ACC112 (cell line): ENCODE results near the gene GNAS-AS1.

Experiments
- H2AFZ ChIP-seq: fragments of 200-600 bp; sonication (generic); one replicate; pipeline ENCODE4 v1.6.0; 2017; ENCODE audit warnings: antibody characterized with exemption, low read length; ENCODE audit not compliant: unreplicated experiment
- H3K27ac ChIP-seq: fragments of 200-600 bp; sonication (generic); 2 replicates; pipeline ENCODE4 v1.5.1; 2014; ENCODE audit warnings: low read depth, mild to moderate bottlenecking, antibody characterized with exemption, low read length, moderate library complexity
- H3K27me3 ChIP-seq: fragments of 200-600 bp; sonication (generic); 2 replicates; pipeline ENCODE4 v1.6.1; 2014; ENCODE audit warnings: mild to moderate bottlenecking, antibody characterized with exemption, low read length, moderate library complexity, mixed read lengths; ENCODE audit not compliant: insufficient read depth
- H3K36me3 ChIP-seq: fragments of 200-600 bp; sonication (generic); 2 replicates; pipeline ENCODE4 v1.6.1; 2016; ENCODE audit warnings: mild to moderate bottlenecking, antibody characterized with exemption, low read length, moderate library complexity, mixed read lengths; ENCODE audit not compliant: insufficient read depth
- H3K4me1 ChIP-seq: fragments of 200-600 bp; sonication (generic); one replicate; pipeline ENCODE4 v1.6.1; 2016; ENCODE audit warnings: low read length, mixed read lengths; ENCODE audit not compliant: insufficient read depth, unreplicated experiment, control insufficient read depth
- H3K4me3 ChIP-seq: fragments of 200-600 bp; sonication (generic); 2 replicates; pipeline ENCODE4 v1.5.1; 2014; ENCODE audit warnings: mild to moderate bottlenecking, low read depth, low read length
- H3K79me2 ChIP-seq: fragments of 200-600 bp; sonication (generic); one replicate; pipeline ENCODE4 v1.6.0; 2016; ENCODE audit warnings: low read length; ENCODE audit not compliant: control insufficient read depth, unreplicated experiment, insufficient read depth

The GNAS-AS1 gene

DNA sequence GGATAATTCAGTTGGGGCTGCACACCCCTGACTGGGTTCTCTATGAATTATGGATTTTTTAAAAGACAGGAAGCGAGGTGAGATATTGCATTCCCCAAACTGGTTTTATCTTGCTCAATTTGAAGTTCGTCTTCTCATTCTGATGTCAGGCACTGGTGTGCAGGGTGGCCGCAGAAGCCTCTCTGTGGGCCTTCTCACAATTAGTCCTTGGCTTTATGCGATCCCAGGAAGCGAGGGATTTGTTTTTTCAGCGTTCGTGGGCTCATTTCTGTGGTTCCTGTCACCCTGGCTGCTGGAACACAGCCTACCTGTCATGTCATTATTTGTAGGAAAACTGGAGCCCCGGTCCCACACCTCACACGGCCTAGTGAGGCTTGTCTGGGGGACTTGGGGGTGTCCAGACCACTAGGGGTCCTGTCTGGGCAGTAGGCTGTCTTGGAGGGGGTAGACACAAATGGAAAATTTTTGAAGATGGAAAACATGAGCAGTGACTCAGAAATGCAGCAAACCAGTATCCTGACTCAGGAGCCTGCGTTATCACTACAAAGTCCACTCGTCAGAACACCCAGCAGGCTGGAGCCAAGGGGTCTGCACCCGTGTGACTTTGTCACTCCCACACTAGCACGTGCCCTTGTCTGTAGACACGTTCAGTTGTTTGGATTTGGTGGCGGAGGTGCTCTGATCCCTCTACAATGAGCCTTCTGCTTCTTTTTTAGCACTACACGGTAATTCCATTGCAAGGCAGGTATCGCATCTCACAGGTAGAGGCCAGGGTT lies 42.2 kb downstream of the GNAS-AS1 start:
- no peak overlapping the region for H3K27ac ChIP-seq
- H3K4me1 ChIP-seq = no peaks in the 10 kb centered on the region
- no peaks in the 10 kb centered on the region for H3K79me2 ChIP-seq
- no peaks in the 10 kb centered on the region for H3K36me3 ChIP-seq
- H3K4me3 ChIP-seq = no peak overlapping the region
- peaks cover 49% of the 10 kb centered on the region for H3K27me3 ChIP-seq
- H2AFZ ChIP-seq = no peak overlapping the region

- H3K27me3 ChIP-seq = peaks cover 55% of the 10 kb centered on the region
- H3K79me2 ChIP-seq = no peaks in the 10 kb centered on the region
- no peak overlapping the region for H3K4me3 ChIP-seq
- no peaks in the 10 kb centered on the region for H3K4me1 ChIP-seq
- H2AFZ ChIP-seq = no peak overlapping the region
- no peaks in the 10 kb centered on the region for H3K36me3 ChIP-seq
- H3K27ac ChIP-seq = no peak overlapping the region
These were observed 42.9 kb downstream of the GNAS-AS1 start for GRCh38 chr20:58807801-58808200.

GRCh38 chr20:58803533-58803932 lies 47.2 kb downstream of the GNAS-AS1 start:
- H3K4me3 ChIP-seq = no peak overlapping the region
- no peaks in the 10 kb centered on the region for H3K79me2 ChIP-seq
- H3K27me3 ChIP-seq = peaks cover 59% of the 10 kb centered on the region

DNA sequence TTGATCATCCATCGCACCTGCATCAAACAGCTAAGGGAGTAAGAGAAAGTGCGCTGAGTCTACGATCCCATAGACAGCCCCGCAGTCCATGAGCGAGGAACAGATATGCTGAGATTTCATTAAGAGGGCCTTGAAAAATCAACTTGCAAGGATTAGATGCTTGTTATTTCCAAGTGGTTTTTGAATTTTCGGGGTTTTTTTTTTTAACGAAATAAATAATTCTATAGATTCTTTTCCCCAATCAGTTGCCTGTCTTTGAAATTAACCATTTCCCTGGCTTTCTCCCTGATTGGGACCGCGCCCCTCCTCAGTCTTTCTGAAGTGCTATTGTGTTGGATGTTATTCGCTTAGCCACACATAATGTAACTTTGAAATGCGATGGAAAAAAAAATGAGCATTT lies 48.6 kb downstream of the GNAS-AS1 start:
- no peaks in the 10 kb centered on the region for H3K4me1 ChIP-seq
- peaks cover 49% of the 10 kb centered on the region for H3K27me3 ChIP-seq
- no peak overlapping the region for H2AFZ ChIP-seq
- H3K27ac ChIP-seq = no peak overlapping the region
- no peaks in the 10 kb centered on the region for H3K79me2 ChIP-seq
- H3K36me3 ChIP-seq = no peaks in the 10 kb centered on the region
- no peak overlapping the region for H3K4me3 ChIP-seq

More at GRCh38 chr20:58803533-58803932, 47.2 kb downstream of the GNAS-AS1 start:
- no peaks in the 10 kb centered on the region for H3K4me1 ChIP-seq
- H2AFZ ChIP-seq = no peak overlapping the region
- no peaks in the 10 kb centered on the region for H3K36me3 ChIP-seq
- no peak overlapping the region for H3K27ac ChIP-seq

GRCh38 chr20:58800134-58800871 lies 50.4 kb downstream of the GNAS-AS1 start:
- Histone ChIP-seq H3K79me2 (no peaks in the 10 kb centered on the region), H3K27me3 (peaks cover 42% of the 10 kb centered on the region), H3K4me1 (no peaks in the 10 kb centered on the region), H3K4me3 (no peak overlapping the region), H3K27ac (no peak overlapping the region), H3K36me3 (no peaks in the 10 kb centered on the region), H2AFZ (no peak overlapping the region)

DNA sequence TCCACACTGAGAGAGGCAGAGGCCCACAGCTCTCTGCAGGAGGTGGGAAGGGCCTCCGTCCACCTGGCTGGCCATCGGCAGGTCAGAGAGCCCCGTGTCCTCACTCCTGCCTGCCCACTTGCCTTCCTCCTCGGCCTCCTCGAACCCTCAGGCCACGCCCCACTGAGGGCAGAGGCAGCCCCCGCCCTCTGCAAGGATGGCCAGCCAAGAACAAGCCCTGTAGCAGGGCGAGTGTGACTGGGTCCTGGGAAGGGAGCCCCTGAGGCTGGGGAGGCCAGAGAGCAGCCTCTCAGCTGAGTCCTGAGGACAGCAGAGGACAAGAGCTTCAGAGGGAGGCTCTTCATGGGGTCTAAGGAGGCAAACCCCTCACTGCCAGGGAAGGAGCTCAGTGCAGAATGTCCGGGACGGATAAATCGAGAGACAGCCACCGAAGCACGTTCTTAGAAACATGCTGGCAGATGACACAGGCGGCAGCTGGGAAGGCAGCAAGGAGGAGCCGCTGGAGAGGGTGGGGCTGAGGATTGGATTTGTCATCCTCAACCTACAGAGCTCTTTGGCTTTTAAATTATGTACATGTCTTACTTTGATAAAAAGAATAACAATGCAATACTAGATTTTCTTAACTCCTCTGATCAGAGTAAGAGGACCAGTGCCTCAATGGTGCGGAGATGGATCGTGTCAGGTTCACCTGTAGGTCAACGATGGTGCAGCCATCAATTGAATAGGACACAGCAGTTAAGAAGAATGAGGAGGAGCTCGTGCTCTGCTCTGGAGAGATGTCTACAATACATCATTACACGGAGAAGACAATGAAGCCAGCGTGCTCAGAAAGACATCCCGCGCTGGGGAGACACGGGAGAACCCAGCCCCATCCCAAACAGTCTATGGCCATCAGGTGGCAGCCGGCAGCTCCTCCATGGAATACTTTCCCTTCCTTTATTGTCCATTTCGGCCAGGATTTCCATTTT lies 53.0 kb downstream of the GNAS-AS1 start:
- Histone ChIP-seq H3K27ac (no peak overlapping the region), H3K27me3 (peaks cover 31% of the 10 kb centered on the region), H2AFZ (no peak overlapping the region), H3K4me3 (no peak overlapping the region), H3K4me1 (no peaks in the 10 kb centered on the region), H3K79me2 (no peaks in the 10 kb centered on the region), H3K36me3 (no peaks in the 10 kb centered on the region)

GRCh38 chr20:58795923-58796245 lies 54.8 kb downstream of the GNAS-AS1 start:
- Histone ChIP-seq H3K79me2 (no peaks in the 10 kb centered on the region), H3K4me3 (no peak overlapping the region), H3K36me3 (no peaks in the 10 kb centered on the region), H3K4me1 (no peaks in the 10 kb centered on the region), H3K27me3 (peaks cover 30% of the 10 kb centered on the region), H3K27ac (no peak overlapping the region), H2AFZ (no peak overlapping the region)

DNA sequence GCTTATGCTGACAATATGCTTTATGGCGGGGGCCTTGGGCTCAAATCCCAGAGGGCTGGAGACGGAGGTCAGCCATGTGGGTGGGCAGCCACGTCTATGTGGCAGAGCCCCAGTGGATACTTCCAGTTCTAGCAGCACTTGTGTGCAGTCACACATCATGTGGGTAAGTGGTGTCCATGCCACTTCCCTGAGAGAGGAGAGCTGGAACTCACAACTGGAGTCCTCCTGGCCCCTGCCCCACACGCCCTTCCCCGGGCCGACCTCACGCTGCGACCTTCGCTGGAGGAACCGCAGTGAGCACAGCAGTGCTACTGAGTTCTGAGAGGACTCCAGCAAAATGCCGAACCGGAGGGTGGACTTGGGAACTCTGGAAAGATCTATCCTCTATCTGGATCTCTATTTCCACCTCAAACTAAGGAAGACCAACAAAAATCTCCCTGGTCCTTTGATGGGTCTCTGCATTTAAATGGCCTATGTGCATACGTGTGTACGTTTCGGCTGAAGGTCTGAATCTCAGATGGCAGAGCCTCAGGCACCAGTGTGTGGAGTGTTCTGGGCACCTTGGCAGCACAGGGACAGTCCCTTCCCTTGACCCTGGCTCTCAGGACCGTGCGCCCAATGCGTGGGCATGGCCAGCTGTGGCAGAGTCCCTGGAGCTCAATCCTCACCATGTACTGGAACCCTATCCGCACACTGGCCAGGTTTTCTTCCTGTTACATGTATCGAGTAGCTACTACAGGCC lies 55.4 kb downstream of the GNAS-AS1 start:
- H3K79me2 ChIP-seq = no peaks in the 10 kb centered on the region
- no peak overlapping the region for H2AFZ ChIP-seq
- H3K27me3 ChIP-seq = peaks cover 30% of the 10 kb centered on the region
- no peaks in the 10 kb centered on the region for H3K36me3 ChIP-seq
- no peak overlapping the region for H3K27ac ChIP-seq
- H3K4me1 ChIP-seq = no peaks in the 10 kb centered on the region
- H3K4me3 ChIP-seq = no peak overlapping the region

- H3K27me3 ChIP-seq = peaks cover 36% of the 10 kb centered on the region
These were observed 56.1 kb downstream of the GNAS-AS1 start for GRCh38 chr20:58794510-58795180.

More at GRCh38 chr20:58794510-58795180, 56.1 kb downstream of the GNAS-AS1 start:
- Histone ChIP-seq H3K4me1 (no peaks in the 10 kb centered on the region), H3K4me3 (no peak overlapping the region), H2AFZ (no peak overlapping the region), H3K79me2 (no peaks in the 10 kb centered on the region), H3K36me3 (no peaks in the 10 kb centered on the region), H3K27ac (no peak overlapping the region)
